Measurements from ENCODE around the gene LGALS3.

Gene LGALS3

GRCh38 chr14:55114720-55115119, 14.3 kb upstream of the LGALS3 start:
- no peak for DNase-seq (ENCODE audit: low read depth in 2 of 2)

GRCh38 chr14:55115460-55115859, 13.6 kb upstream of the LGALS3 start:
- no peak for DNase-seq (ENCODE audit: low read depth in 2 of 2)

- DNase-seq (ENCODE audit: low read depth in 2 of 2): no peak
Measured at GRCh38 chr14:55115861-55116245, 13.2 kb upstream of the LGALS3 start.

GRCh38 chr14:55116246-55117030, 12.6 kb upstream of the LGALS3 start:
- no peak for DNase-seq (ENCODE audit: low read depth in 2 of 2)

- DNase-seq (ENCODE audit: low read depth in 2 of 2): no peak
Measured at GRCh38 chr14:55117803-55118441, 11.1 kb upstream of the LGALS3 start.

GRCh38 chr14:55118761-55119160, 10.3 kb upstream of the LGALS3 start:
- no peak for DNase-seq (ENCODE audit: low read depth in 2 of 2)

- DNase-seq (ENCODE audit: low read depth in 2 of 2): no peak
Measured at GRCh38 chr14:55120571-55121495, 8.2 kb upstream of the LGALS3 start.

- no peak for DNase-seq (ENCODE audit: low read depth in 2 of 2)
Measured at GRCh38 chr14:55121628-55122439, 7.2 kb upstream of the LGALS3 start.

- DNase-seq (ENCODE audit: low read depth in 2 of 2): no peak
Measured at GRCh38 chr14:55122440-55122986, 6.5 kb upstream of the LGALS3 start.

- no peak for DNase-seq (ENCODE audit: low read depth in 2 of 2)
Measured at GRCh38 chr14:55123101-55123500, 6.0 kb upstream of the LGALS3 start.

- DNase-seq (ENCODE audit: low read depth in 2 of 2): no peak
Measured at GRCh38 chr14:55123852-55124639, 5.0 kb upstream of the LGALS3 start.

GRCh38 chr14:55124774-55125386, 4.2 kb upstream of the LGALS3 start:
- no peak for DNase-seq (ENCODE audit: low read depth in 2 of 2)

GRCh38 chr14:55125403-55125802, 3.6 kb upstream of the LGALS3 start:
- DNase-seq (ENCODE audit: low read depth in 2 of 2): no peak

- no peak for DNase-seq (ENCODE audit: low read depth in 2 of 2)
Measured at GRCh38 chr14:55126034-55126433, 3.0 kb upstream of the LGALS3 start.

- DNase-seq (ENCODE audit: low read depth in 2 of 2): no peak
Measured at GRCh38 chr14:55126932-55127459, 2.1 kb upstream of the LGALS3 start.

- no peak for DNase-seq (ENCODE audit: low read depth in 2 of 2)
Measured at GRCh38 chr14:55127460-55127951, 1.5 kb upstream of the LGALS3 start.

- no peak for DNase-seq (ENCODE audit: low read depth in 2 of 2)
Measured at GRCh38 chr14:55128386-55129085, 516 bp upstream of the LGALS3 start.

- DNase-seq (ENCODE audit: low read depth in 2 of 2): peak; percentile 19 to 24
Measured at GRCh38 chr14:55129428-55130195, 560 bp downstream of the LGALS3 start.

Data from activated CD8-positive, alpha-beta memory T cell treated with anti-CD3 and anti-CD28 coated beads for 4 hours (primary cell).